ENCODE results near the gene TFPI.
"Not testable (repeated sequence)": the region's sequence is repeated elsewhere in the genome, so short reads cannot be mapped to it uniquely, and the experiment has no call there.

The TFPI gene

DNA sequence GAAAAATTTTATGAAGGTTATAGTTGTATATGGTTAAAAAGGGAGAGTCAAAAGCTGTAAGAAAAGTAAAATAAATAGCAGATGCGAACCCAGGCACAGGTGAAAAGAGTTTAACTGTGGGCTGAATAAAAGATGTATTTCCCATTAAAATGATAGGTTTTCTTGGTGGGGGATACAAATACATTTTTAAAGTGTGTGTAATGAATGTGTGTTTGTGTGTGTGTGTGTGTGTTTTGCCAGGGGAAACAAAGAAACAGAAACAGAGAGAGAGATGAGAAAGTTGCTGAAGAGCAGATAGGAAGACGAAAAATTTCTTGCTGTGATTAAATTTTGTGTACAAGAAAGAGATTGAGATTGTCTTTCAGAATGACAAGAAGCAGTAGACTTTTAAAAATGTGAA lies 12.1 kb downstream of the TFPI start:
- TF ChIP-seq, protein P1, sequence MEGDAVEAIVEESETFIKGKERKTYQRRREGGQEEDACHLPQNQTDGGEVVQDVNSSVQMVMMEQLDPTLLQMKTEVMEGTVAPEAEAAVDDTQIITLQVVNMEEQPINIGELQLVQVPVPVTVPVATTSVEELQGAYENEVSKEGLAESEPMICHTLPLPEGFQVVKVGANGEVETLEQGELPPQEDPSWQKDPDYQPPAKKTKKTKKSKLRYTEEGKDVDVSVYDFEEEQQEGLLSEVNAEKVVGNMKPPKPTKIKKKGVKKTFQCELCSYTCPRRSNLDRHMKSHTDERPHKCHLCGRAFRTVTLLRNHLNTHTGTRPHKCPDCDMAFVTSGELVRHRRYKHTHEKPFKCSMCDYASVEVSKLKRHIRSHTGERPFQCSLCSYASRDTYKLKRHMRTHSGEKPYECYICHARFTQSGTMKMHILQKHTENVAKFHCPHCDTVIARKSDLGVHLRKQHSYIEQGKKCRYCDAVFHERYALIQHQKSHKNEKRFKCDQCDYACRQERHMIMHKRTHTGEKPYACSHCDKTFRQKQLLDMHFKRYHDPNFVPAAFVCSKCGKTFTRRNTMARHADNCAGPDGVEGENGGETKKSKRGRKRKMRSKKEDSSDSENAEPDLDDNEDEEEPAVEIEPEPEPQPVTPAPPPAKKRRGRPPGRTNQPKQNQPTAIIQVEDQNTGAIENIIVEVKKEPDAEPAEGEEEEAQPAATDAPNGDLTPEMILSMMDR (IDR thresholded peaks at IDR 0.05; ENCODE audit: low read depth, low read length), result no peak
- DNase-seq (ENCODE audit: low read depth in 2 of 2), result peak; percentile 45 to 67
- no peak overlapping the region for H3K4me3 ChIP-seq (replicated peaks in 1 of 2; ENCODE audit: low read depth in 2 of 2, low read length in 2 of 2)

DNA sequence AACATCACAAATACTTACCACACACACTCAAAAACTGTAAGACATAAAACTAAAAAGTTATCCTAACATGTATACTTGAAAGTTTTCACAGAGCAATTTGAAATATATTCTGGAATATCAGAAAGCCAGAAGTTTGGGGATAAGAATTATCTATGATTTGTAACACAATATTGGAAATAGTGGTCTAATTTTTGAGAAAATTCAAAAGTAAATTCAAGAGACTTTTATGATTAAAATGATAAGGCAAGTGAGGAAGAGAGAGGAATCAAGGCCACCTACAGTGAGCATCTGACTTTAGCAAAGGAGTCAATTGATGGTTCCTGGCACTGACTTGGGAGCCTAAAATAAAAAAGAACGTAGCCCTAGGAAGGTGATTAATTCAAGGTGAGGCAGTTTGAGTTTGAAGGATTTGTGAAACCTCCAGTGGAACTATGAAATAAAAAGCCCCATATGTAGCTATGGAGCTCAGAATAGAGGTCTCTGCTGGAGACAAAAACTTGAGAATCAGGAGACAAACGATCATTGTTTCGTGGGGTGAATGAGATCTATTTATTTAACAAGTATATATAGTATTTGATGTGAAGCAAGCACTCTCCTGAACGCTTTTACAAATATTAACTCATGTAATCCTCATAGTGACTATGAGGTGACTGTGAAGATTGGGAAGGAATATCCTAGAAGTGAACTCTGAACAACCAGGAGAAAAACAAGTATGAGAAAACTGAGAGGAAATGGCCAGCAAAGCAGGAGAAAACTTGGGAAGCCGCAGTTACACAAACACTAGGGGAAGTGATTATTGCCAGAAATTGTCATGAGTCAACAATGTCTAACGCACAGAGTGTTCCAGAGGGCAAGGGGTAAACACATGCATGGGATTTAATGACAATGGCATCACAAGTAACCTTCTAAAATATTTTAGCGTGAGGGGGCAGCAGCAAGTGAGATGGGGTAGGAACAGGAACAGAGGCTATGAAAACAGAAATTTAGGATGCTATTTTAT lies 12.8 kb downstream of the TFPI start:
- DNase-seq (ENCODE audit: low read depth in 2 of 2), result peak; percentile 97
- H3K4me3 ChIP-seq (replicated peaks in 1 of 2; ENCODE audit: low read depth in 2 of 2, low read length in 2 of 2), result no peak overlapping the region
- TF ChIP-seq, protein P1 (IDR thresholded peaks at IDR 0.05; ENCODE audit: low read depth, low read length), result no peak

DNA sequence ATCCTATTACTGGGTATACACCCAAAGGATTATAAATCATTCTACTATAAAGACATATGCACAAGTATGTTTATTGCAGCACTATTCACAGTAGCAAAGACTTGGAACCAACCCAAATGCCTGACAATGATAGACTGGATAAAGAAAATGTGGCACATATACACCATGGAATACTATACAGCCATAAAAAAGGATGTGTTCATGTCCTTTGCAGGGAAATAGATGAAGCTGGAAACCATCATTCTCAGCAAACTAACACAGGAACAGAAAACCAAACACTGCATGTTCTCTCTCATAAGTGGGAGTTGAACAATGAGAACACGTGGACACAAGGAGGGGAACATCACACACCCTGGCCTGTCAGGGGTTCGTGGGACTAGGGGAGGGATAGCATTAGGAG lies 16.0 kb downstream of the TFPI start:
- DNase-seq (ENCODE audit: low read depth in 2 of 2); H3K4me3 ChIP-seq (replicated peaks in 1 of 2; ENCODE audit: low read depth in 2 of 2, low read length in 2 of 2): not testable (repeated sequence)

DNA sequence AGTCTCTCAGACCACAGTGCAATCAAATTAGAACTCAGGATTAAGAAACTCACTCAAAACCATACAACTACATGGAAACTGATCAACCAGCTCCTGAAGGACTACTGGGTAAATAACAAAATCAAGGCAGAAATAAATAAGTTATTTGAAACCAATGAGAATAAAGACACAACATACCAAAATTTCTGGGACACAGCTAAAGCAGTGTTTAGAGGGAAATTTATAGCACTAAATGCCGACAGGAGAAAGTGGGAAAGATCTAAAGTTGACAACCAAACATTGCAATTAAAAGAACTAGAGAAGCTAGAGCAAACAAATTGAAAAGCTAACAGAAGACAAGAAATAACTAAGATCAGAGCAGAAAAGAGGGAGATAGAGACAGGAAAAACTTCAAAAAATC lies 18.9 kb downstream of the TFPI start:
- DNase-seq (ENCODE audit: low read depth in 2 of 2); H3K4me3 ChIP-seq (replicated peaks in 1 of 2; ENCODE audit: low read depth in 2 of 2, low read length in 2 of 2): not testable (repeated sequence)

DNA sequence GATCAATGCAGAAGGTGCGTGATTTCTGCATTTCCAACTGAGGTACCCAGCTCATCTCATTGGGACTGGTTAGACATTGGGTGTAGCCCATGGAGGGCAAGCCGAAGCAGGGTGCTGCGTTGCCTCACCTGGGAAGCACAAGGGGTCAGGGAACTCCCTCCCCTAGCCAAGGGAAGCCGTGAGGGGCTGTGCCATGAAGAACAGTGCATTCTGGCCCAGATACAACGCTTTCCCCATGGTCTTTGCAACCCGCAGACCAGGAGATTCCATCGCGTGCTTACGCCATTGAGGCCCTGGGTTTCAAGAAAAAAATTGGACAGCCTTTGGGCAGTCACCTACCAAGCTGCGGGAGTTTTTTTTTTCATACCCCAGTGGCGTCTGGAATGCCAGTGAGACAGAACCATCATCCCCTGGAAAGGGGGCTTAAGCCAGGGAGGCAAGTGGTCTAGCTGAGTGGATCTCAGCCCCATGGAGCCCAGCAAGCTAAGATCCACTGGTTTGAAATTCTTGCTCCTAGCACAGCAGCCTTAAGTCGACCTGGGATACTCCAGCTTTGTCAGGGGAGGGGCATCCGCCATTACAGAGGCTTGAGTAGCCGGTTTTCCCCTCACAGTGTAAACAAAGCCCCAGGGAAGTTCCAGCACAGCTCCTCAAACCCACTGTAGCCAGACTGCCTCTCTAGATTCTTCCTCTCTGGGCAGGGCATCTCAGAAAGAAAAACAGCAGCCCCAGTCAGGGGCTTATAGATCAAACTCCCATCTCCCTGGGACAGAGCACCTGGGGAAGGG lies 21.7 kb downstream of the TFPI start:
- TF ChIP-seq, protein P1 (IDR thresholded peaks at IDR 0.05; ENCODE audit: low read depth, low read length), result no peak
- DNase-seq (ENCODE audit: low read depth in 2 of 2), result no peak
- H3K4me3 ChIP-seq (replicated peaks in 1 of 2; ENCODE audit: low read depth in 2 of 2, low read length in 2 of 2), result no peak overlapping the region

DNA sequence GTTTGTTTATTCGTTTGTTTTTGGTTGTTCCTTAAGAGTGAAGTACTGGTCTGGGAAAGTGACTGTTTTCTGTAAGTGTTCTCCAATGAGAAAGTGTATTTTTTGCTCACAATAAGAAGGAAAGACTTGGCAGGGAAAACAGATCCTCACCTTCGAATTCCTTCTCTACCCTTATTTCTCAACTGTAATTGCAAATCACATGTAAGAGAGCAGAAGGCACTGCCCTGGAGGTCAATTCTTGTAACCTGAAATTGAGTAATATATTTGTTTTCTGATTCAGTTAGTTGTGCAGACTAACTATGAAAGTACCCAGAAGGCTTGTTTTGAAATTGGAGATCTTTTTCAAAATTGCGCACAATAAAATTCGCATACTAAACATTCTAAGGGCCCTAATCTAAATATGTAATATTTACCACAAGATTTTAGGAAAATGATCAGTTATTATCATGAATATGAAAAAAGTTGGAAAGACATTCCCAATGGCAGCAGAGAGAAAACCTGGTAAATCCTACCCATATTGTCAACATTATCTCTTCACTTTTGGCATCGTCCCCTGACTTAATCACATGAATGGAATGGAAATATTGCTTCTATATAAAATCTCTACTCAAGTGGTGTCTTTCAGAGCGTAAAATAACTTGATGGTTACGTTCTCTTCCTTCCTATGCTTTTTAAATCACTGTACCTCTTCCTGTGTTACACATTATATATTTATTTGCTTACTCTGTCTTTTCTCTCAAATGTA lies 24.1 kb downstream of the TFPI start:
- TF ChIP-seq, protein P1 (IDR thresholded peaks at IDR 0.05; ENCODE audit: low read depth, low read length), result no peak
- no peak overlapping the region for H3K4me3 ChIP-seq (replicated peaks in 1 of 2; ENCODE audit: low read depth in 2 of 2, low read length in 2 of 2)
- DNase-seq (ENCODE audit: low read depth in 2 of 2), result peak in 1 of 2 donors; percentile 71

DNA sequence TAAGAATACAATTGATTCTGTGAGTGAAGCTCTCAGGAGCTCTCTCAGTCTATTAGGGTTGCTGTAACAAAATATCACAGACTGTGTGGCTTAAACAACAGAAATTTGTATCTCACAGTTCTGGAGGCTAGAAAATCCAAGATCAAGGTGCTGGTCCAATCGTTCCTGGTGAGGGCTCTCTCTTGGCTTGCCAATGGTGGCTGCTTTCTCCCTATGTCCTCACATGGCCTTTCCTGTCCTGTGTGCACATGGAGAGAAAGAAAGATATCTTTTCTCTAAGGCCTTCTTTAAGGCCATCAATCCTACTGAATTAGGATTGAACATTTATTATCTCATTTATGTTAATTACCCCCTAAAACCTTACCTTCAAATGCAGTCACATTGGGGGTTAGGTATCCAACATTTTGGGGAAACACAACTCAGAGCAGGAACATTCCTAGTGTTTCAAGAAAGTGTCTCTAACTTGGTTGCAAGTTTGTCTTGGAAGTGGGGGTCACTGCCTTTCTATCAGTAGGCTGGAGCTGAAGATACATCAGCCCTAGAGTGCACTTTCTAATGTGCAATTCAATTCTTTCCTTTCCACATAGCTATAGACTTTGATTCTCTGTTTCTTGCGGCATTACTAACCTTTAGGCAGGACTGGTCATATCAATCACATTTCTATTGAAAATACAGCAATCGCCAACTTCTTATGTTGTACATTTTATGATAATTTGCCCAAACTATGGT lies 24.8 kb downstream of the TFPI start:
- H3K4me3 ChIP-seq (replicated peaks in 1 of 2; ENCODE audit: low read depth in 2 of 2, low read length in 2 of 2), result no peak overlapping the region
- TF ChIP-seq, protein P1 (IDR thresholded peaks at IDR 0.05; ENCODE audit: low read depth, low read length), result no peak
- no peak for DNase-seq (ENCODE audit: low read depth in 2 of 2)
